SK-N-SH treated with all-trans-retinoic acid at 6 μM for 48 hours (cell line): ENCODE data around the gene CBLN3.

Source experiments
- CSDC2 ChIP-seq: fragments of 250-450 bp; sonication (Bioruptor Pico); IDR thresholded peaks from 2 replicates; pipeline ENCODE4 v1.5.0; 2020; ENCODE audit warnings: mild to moderate bottlenecking, moderate library complexity
- GLIS3 ChIP-seq: fragments of 250-450 bp; sonication (Bioruptor Pico); IDR thresholded peaks from 2 replicates; pipeline ENCODE4 v1.5.0; 2020; ENCODE audit warnings: mild to moderate bottlenecking, moderate library complexity
- PPARA ChIP-seq: fragments of 250-450 bp; sonication (Bioruptor Pico); IDR thresholded peaks from 2 replicates; pipeline ENCODE4 v1.5.0; 2020; ENCODE audit warnings: mild to moderate bottlenecking, borderline replicate concordance
- SNAI2 ChIP-seq: fragments of 250-450 bp; sonication (Bioruptor Pico); IDR thresholded peaks from 2 replicates; pipeline ENCODE4 v1.5.0; 2020; ENCODE audit warnings: mild to moderate bottlenecking, moderate library complexity
- ZNF565 ChIP-seq: fragments of 450-650 bp; formaldehyde crosslinking; conservative IDR thresholded peaks from 2 replicates; pipeline ENCODE4 v1.5.0; 2020; ENCODE audit warnings: low read depth, mild to moderate bottlenecking, moderate library complexity
- ZNF70 ChIP-seq: fragments of 450-650 bp; formaldehyde crosslinking; IDR thresholded peaks from 2 replicates; pipeline ENCODE4 v1.5.0; 2020; ENCODE audit warnings: mild to moderate bottlenecking, moderate library complexity

- TF ChIP-seq CSDC2 (CRISPR knock-in tag) (no peak), ZNF565 (CRISPR knock-in tag) (no peak), PPARA (no peak), ZNF70 (CRISPR knock-in tag) (no peak), GLIS3 (CRISPR knock-in tag) (no peak), SNAI2 (no peak)
Measured at GRCh38 chr14:24411443-24412389, 17.8 kb downstream of the CBLN3 start.
